ENCODE measurements around the gene CLSTN1.

The CLSTN1 gene

DNA sequence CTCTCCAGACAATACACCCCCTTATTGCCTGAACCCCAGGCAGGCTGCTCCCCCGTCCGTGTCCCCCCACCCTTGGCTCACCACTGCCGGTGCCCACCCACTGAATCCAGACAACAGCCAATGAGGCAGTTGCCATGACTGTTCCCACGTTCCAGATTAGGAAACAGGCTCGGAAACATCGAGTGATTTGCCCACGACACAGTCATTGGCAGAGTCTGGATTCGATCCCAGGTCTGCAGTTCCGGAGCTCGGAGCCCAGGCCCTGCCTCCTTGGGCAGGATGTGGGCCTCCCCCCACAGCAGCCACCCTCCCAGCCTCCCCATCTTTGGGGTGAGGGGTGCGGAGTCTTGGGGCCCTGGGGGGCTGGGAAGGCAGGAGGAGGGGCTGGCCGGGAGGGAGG lies 20.3 kb upstream of the CLSTN1 start:
- H3K27ac Mint-ChIP-seq = no peak overlapping the region
- H3K4me1 Mint-ChIP-seq (ENCODE audit: low read depth) = no peaks in the 10 kb centered on the region
- H3K27me3 Mint-ChIP-seq (ENCODE audit: low read depth) = peaks cover 4% of the 10 kb centered on the region
- no peaks in the 10 kb centered on the region for H3K36me3 Mint-ChIP-seq (ENCODE audit: low read depth)
- H3K9me3 Mint-ChIP-seq = no peaks in the 10 kb centered on the region
- no peak overlapping the region for H3K4me3 Mint-ChIP-seq

DNA sequence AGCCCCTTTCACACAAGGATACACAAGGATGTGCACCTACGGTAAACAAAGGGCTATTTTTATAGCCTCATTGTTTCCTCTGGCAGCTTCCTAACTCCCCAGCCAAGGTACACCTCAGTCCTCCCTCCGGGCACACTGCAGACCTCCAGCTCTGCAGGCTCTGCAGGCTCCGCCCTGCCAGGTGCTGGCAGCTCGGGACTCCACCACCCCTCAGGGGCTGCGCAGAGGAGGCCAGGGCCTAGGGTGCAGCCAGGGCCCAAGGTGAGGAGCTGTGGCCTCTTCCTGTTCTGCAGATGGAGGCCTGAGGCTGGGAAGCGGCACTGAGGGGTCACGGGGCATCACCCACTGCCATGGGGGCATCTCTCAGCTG lies 19.8 kb upstream of the CLSTN1 start:
- Mint-ChIP-seq H3K9me3 (no peaks in the 10 kb centered on the region), H3K27me3 (ENCODE audit: low read depth) (peaks cover 4% of the 10 kb centered on the region), H3K27ac (no peak overlapping the region), H3K36me3 (ENCODE audit: low read depth) (no peaks in the 10 kb centered on the region), H3K4me1 (ENCODE audit: low read depth) (no peaks in the 10 kb centered on the region), H3K4me3 (no peak overlapping the region)

DNA sequence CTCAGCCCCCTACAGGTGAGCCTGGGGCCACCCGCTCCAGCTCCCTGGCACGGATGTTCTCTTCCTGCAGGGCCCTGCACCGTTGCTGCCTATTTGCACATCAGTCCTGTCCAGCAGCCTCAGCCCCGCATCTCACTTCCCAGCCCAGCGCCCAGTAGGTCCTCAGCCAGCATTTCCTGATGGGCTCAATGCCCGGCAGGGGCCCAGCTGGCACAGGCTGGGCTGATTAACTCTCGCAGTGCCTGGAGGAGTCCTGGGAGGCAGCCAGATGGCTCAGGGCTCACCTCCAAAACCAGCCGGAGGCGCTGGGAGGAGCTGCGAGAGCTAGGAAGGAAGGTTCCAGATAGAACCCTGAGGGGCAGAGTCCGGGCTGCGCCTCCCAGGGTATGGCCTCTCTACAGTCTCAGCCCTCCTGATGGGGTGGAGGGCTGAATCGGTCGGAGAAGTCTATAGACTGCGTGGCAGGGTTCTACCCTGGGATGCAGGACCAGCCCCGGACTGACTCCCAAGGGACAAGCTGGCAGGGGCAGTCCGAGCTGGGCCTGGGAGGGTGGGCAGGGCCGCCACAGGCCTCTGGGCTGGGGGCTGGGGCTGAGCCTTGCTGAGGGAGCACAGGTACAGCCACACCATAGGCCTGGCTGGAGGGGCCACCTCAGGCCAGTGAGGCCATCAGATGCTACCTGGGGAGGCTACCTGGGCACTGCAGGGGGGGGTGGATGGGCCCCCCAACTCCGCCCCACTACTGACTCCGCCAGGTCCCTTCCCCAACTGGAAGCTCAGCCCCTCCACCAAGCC lies 19.2 kb upstream of the CLSTN1 start:
- H3K4me3 Mint-ChIP-seq = no peak overlapping the region
- no peaks in the 10 kb centered on the region for H3K4me1 Mint-ChIP-seq (ENCODE audit: low read depth)
- no peaks in the 10 kb centered on the region for H3K36me3 Mint-ChIP-seq (ENCODE audit: low read depth)

DNA sequence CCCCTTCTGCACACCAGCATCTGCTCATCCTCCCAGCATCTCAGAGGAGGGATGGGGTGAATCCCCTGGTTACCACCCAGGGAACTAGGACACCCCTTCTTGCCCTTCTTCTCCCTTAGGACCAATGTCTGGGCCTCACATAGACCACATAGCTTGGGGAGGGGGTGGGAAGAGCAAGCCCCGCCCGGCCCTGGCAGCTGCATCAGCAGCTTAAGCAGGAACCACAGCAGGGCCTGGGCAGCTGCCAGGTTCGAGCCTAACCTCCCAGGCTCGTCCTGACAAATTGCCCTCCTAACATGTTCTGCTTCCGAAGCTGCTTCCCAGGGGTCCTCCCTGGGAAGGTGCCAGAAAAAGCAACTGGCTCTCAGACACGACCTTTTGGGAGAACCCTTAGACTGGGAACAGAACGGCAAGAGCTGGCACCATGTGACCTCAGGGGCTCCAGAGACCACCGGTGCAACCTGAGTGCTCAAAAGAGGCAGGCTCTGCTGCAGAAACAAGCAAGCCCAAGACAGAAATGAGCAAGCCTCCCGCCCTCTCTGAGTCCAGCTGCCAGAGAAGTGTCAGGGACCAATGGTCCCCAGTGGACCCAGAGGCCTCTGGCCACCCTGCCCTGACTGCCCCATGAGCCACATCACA lies 18.4 kb upstream of the CLSTN1 start:
- no peaks in the 10 kb centered on the region for H3K9me3 Mint-ChIP-seq
- H3K4me3 Mint-ChIP-seq = no peak overlapping the region
- no peak overlapping the region for H3K27ac Mint-ChIP-seq
- peaks cover 9% of the 10 kb centered on the region for H3K27me3 Mint-ChIP-seq (ENCODE audit: low read depth)
- H3K4me1 Mint-ChIP-seq (ENCODE audit: low read depth) = no peaks in the 10 kb centered on the region
- no peaks in the 10 kb centered on the region for H3K36me3 Mint-ChIP-seq (ENCODE audit: low read depth)

More for the DNA sequence above, 19.2 kb upstream of the CLSTN1 start:
- Mint-ChIP-seq H3K27ac (no peak overlapping the region), H3K9me3 (no peaks in the 10 kb centered on the region), H3K27me3 (ENCODE audit: low read depth) (peaks cover 4% of the 10 kb centered on the region)

DNA sequence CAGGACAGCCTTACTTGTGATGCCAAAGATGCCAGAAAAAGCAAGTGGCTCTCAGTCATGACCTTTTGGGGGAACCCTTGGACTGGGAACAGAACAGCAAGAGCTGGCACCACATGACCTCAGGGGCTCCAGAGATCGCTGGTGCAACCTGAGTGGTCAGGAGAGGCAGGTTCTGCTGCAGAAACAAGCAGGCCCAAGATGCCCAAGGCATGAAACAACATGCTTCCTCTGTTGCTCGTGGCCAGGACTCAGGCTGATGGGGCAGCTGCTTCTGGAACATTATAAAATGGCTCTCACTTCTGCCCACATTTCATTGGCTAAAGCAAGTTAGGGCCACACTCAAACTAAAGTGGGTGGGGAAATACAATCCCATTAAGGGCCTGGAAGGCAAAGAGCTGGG lies 17.7 kb upstream of the CLSTN1 start:
- Mint-ChIP-seq H3K36me3 (ENCODE audit: low read depth) (no peaks in the 10 kb centered on the region), H3K27ac (no peak overlapping the region), H3K9me3 (no peaks in the 10 kb centered on the region), H3K27me3 (ENCODE audit: low read depth) (peaks cover 9% of the 10 kb centered on the region), H3K4me3 (no peak overlapping the region), H3K4me1 (ENCODE audit: low read depth) (no peaks in the 10 kb centered on the region)

DNA sequence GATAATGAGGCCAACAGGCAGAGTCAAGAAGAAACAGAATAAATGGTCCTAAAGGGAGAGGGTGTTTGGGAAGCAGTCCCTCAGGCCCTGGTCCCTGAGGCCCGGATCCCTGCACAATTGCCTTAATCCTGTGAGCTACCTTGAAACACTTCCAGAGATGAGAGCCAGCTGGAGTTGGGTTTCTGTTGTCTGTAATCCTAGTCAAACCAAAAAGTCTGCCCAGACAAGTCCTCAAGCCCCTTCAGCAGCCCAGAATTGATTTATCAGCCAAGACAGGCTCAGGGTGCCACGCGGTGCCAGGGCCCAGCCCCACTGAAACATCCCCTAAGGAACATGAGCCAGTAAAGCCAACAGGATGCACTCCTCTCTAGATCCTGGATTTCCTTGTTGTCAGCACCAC lies 16.4 kb upstream of the CLSTN1 start:
- Mint-ChIP-seq H3K27ac (no peak overlapping the region), H3K4me1 (ENCODE audit: low read depth) (no peaks in the 10 kb centered on the region), H3K27me3 (ENCODE audit: low read depth) (peaks cover 5% of the 10 kb centered on the region), H3K4me3 (no peak overlapping the region), H3K9me3 (no peaks in the 10 kb centered on the region), H3K36me3 (ENCODE audit: low read depth) (no peaks in the 10 kb centered on the region)

DNA sequence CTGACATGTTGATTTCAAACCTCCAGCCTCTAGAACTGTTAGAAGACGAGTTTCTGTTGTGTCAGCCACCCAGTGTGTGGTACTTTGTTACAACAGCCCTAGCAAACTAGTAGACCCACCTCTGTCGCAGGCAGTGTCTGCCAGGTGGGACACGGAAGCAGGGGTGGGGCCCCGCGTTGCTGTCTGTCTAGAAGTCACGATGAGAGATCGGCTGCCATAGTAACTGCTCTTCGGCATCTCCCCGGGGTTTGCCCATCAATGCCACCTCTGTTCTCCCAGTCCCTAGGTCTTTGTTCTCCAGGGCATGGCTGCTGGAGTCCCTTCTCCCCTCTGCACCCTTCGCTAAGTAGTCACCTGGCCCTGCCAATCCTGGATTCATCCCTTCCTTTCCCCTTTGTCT lies 15.2 kb upstream of the CLSTN1 start:
- Mint-ChIP-seq H3K4me1 (ENCODE audit: low read depth) (no peaks in the 10 kb centered on the region), H3K4me3 (no peak overlapping the region), H3K9me3 (no peaks in the 10 kb centered on the region), H3K27ac (no peak overlapping the region), H3K36me3 (ENCODE audit: low read depth) (no peaks in the 10 kb centered on the region), H3K27me3 (ENCODE audit: low read depth) (peaks cover 10% of the 10 kb centered on the region)

DNA sequence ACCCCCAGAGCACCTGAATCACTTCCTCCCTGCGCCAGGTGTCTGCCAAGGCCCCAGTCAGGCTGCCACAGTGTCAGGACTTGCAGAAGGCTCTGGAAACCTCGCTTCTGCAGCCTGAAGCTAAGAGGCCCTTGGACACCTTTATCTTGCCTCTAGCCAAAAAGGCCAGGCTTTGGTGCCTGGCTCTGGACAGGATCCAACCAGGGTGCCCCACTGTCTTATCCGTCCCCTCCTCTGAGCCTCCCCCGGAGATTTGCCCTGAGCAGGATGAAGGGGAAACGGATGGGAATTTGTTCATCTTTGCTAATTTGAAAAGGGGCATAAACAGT lies 12.8 kb upstream of the CLSTN1 start:
- no peak overlapping the region for H3K4me3 Mint-ChIP-seq
- H3K4me1 Mint-ChIP-seq (ENCODE audit: low read depth) = peaks cover 1% of the 10 kb centered on the region
- no peak overlapping the region for H3K27ac Mint-ChIP-seq
- H3K27me3 Mint-ChIP-seq (ENCODE audit: low read depth) = peaks cover 13% of the 10 kb centered on the region
- H3K36me3 Mint-ChIP-seq (ENCODE audit: low read depth) = no peaks in the 10 kb centered on the region
- H3K9me3 Mint-ChIP-seq = no peaks in the 10 kb centered on the region

DNA sequence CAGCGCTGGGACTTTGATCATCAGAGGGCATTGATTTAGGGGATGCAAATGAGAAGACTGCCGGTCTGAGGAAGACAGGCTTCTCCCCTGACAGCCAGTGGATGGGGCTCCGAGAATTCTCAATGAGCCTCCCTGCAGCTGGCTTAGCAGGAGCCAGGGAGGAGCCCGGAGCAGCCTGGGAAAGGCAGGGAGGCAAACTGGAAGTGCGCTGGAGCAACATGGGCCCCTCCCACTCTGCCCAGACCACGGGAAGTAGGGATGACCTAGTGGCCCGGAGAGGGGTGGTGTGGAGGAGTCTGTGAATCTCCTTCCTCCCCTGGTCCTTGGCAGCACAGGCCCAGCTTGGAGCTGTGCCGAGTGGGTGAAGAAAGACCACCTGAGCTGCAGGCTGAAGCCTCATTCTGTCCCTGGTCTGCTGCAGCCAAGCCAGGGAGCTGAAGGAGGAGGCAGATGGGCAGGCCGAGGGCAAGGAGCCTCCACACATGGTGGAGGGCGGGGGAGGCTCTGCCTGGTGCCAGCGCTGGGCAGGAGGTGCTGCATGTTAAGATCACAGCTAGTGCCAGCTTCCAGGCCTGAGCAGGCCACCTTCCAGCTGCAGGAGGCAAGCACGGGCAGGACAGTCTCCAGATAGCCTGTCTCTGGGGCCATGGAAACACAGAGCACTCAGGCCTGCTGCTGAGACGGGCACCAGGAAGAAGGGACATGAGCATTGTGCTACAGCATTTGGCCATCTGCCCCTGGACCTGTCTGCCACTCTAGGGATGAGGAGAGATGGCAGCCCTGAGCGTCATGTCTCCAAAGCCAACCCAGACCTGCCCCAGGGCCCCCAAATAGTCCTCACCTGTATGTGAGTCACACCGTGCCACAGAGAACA lies 12.2 kb upstream of the CLSTN1 start:
- H3K4me1 Mint-ChIP-seq (ENCODE audit: low read depth) = peaks cover 1% of the 10 kb centered on the region
- H3K9me3 Mint-ChIP-seq = no peaks in the 10 kb centered on the region
- no peak overlapping the region for H3K4me3 Mint-ChIP-seq
- H3K36me3 Mint-ChIP-seq (ENCODE audit: low read depth) = no peaks in the 10 kb centered on the region
- H3K27ac Mint-ChIP-seq = no peak overlapping the region
- peaks cover 13% of the 10 kb centered on the region for H3K27me3 Mint-ChIP-seq (ENCODE audit: low read depth)

DNA sequence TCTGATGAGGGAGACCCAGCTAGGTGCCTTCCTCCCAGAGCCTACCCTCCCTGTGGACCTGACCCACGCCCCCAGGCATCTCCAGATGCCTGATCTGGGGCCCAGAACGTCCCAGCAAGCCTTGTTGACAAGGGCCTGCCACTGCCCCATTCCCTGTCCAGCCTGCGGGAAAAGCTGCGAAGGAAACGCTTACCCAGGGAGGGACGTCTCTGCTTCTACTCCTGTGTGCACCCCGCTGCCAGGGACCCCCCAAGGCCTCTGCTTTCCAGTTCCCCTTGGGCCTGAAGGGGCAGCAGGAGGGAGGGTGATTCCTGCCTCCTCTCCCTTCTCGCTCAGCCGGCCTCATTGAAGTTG lies 11.6 kb upstream of the CLSTN1 start:
- no peaks in the 10 kb centered on the region for H3K9me3 Mint-ChIP-seq
- H3K27me3 Mint-ChIP-seq (ENCODE audit: low read depth) = peaks cover 13% of the 10 kb centered on the region
- peaks cover 1% of the 10 kb centered on the region for H3K4me1 Mint-ChIP-seq (ENCODE audit: low read depth)
- no peak overlapping the region for H3K27ac Mint-ChIP-seq
- H3K36me3 Mint-ChIP-seq (ENCODE audit: low read depth) = no peaks in the 10 kb centered on the region
- no peak overlapping the region for H3K4me3 Mint-ChIP-seq

DNA sequence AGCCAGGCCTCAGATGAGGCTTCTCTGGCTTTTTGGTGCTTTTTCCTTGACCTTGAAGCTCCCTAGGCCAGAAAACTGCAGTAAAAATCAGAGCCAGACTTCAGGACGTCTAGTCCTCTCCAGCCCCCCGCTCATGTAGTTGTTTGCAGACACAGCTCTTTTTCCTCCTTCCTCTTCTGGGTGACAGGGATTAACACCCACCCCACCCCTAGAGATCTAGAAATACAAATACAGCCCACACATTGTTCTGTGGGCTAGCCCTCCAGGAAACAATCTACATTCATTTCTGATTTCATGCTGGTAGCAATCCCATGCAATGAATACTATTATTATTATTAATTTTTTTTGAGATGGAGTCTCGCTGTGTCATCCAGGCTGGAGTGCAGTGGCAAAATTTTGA lies 9.9 kb upstream of the CLSTN1 start:
- Mint-ChIP-seq H3K4me1 (ENCODE audit: low read depth) (peaks cover 1% of the 10 kb centered on the region), H3K36me3 (ENCODE audit: low read depth) (no peaks in the 10 kb centered on the region), H3K4me3 (no peak overlapping the region), H3K27ac (no peak overlapping the region), H3K27me3 (ENCODE audit: low read depth) (peaks cover 17% of the 10 kb centered on the region), H3K9me3 (no peaks in the 10 kb centered on the region)

DNA sequence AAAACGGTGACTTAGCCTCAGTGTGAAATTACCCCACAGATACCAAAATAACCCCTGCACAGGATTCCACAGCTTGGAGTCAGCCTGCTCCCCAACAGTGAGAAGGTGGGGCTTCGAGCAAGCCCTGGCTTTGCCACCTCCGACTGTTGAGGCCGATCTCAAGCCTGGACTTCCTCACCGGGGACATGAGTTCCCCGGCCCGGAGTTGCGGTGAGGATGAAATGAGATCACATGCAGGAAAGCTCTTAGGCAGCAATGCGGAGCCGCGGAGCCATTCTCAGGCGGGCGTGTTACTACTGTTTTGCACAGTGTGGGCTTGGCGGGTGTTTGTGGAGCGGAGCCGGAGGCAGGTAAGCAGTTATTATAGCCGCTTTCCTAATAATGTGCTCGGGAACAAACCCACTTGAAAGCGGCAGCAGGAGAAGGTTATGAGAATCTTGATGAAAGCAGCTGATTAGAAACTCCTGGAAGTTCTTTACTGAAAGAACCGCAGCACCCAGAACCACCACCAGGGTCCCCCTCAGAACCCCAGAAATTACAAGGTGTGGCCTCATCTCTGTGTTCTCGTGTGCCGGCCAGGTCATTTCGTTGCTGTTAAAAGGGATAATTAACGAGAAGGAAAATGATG lies 3.9 kb upstream of the CLSTN1 start:
- no peaks in the 10 kb centered on the region for H3K9me3 Mint-ChIP-seq
- H3K4me1 Mint-ChIP-seq (ENCODE audit: low read depth) = peaks cover 18% of the 10 kb centered on the region
- no peak overlapping the region for H3K27ac Mint-ChIP-seq
- peaks cover 3% of the 10 kb centered on the region for H3K27me3 Mint-ChIP-seq (ENCODE audit: low read depth)
- peaks cover 4% of the 10 kb centered on the region for H3K36me3 Mint-ChIP-seq (ENCODE audit: low read depth)
- H3K4me3 Mint-ChIP-seq = no peak overlapping the region

DNA sequence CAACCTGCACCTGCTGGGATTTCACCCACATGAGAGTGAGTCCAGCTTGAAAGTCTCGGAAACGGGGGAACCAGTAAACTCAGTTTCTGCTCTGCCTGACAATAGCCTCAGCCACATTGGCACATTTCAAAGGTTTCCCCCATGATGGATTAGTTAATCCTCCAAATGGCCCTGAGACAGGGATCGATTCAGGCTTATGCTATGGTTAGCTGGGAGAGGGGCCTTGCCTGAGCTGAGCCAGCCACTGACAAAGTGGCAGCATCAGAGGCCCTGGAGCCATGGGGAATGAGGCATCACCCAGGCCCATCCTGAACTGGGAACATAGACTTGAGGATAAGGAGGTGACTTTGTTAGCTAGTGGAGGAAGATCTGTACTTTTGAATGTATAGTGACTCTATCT lies 2.9 kb upstream of the CLSTN1 start:
- H3K4me1 Mint-ChIP-seq (ENCODE audit: low read depth) = peaks cover 28% of the 10 kb centered on the region
- H3K4me3 Mint-ChIP-seq = no peak overlapping the region
- peak overlapping the region; percentile 41 for H3K27ac Mint-ChIP-seq
- H3K36me3 Mint-ChIP-seq (ENCODE audit: low read depth) = peaks cover 4% of the 10 kb centered on the region
- no peaks in the 10 kb centered on the region for H3K9me3 Mint-ChIP-seq
- H3K27me3 Mint-ChIP-seq (ENCODE audit: low read depth) = peaks cover 3% of the 10 kb centered on the region

DNA sequence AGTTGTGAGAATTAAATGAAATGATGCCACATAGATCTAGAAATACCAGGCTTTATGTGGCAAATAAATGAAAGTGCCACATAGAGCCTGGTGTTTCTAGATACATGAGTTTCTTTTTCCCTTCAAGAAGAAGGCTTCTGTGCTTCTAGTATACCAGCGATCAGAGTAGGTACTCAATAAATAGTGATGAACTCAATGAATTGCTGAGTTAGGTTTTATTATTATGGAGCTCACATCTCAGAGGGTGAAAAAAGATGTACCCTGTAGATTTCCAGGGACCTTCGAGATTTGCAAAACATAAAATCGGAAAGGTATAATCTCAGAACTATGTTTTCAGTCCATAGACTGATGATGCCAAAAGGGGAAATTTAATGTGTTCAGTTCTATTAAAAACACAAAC lies 2.3 kb upstream of the CLSTN1 start:
- Mint-ChIP-seq H3K27me3 (ENCODE audit: low read depth) (peaks cover 3% of the 10 kb centered on the region), H3K9me3 (no peaks in the 10 kb centered on the region), H3K4me3 (peak overlapping the region; percentile 68), H3K27ac (no peak overlapping the region), H3K36me3 (ENCODE audit: low read depth) (peaks cover 4% of the 10 kb centered on the region), H3K4me1 (ENCODE audit: low read depth) (peaks cover 28% of the 10 kb centered on the region)
